Esophagus muscularis mucosa (tissue), 4 donors: ENCODE data around the gene MDFIC. TPM values are rescaled to one million over a fixed set of nuclear protein-coding genes. Genes with fewer than 3 reads are reported as not detected.

Experiments
- DNase-seq: peaks from one replicate; pipeline ENCODE4 v3.0.0-alpha.2; 2017; ENCODE audit errors: extremely low spot score
- H3K27ac ChIP-seq, 4 donors: fragments of 200-600 bp; sonication (generic); replicated peaks in 1 of 4; 1 replicate in 3 of 4; 2 replicates in 1 of 4; pipeline ENCODE4 v1.5.1; 2016 to 2019; ENCODE audit warnings: mild to moderate bottlenecking in 1 of 4
- H3K27me3 ChIP-seq, 4 donors: fragments of 200-600 bp; sonication (generic); one replicate each; pipeline versions ENCODE4 v1.5.1 to v1.6.0; 2016 to 2019
- H3K36me3 ChIP-seq, 4 donors: fragments of 200-600 bp; sonication (generic); one replicate each; pipeline ENCODE4 v1.5.1; 2016 to 2019
- H3K4me1 ChIP-seq, 4 donors: fragments of 200-600 bp; sonication (generic); one replicate each; pipeline ENCODE4 v1.5.1; 2016 to 2019
- H3K4me3 ChIP-seq, 4 donors: fragments of 200-600 bp; sonication (generic); 1 replicate in 2 of 4; 2 replicates in 2 of 4; pipeline ENCODE4 v1.5.1; 2016 to 2019; ENCODE audit warnings: mild to moderate bottlenecking in 4 of 4, moderate library complexity in 1 of 4
- H3K9me3 ChIP-seq, 4 donors: fragments of 200-600 bp; sonication (generic); 1 replicate in 3 of 4; 2 replicates in 1 of 4; pipeline ENCODE4 v1.5.1; 2016 to 2019
- EP300 ChIP-seq: sonication (generic); formaldehyde crosslinking; IDR thresholded peaks from one replicate; pipeline ENCODE4 v1.6.1; 2017; ENCODE audit warnings: antibody characterized with exemption
- POLR2A ChIP-seq: fragments of 450-650 bp; IDR thresholded peaks from one replicate; pipeline ENCODE4 v1.6.1; 2017; ENCODE audit warnings: antibody characterized with exemption, moderate library complexity, mild to moderate bottlenecking, low read depth
- POLR2AphosphoS5 ChIP-seq, 2 donors: sonication (generic); formaldehyde crosslinking; IDR thresholded peaks; one replicate each; pipeline ENCODE4 v1.6.1; 2017; ENCODE audit warnings: antibody characterized with exemption in 2 of 2
- WGBS: methylation state at CpG from one replicate; pipeline ENCODE4 v1.1.5; 2018; 5-methylcytosine and 5-hydroxymethylcytosine counted together
- intact Hi-C: fragments of 100-400 bp; cut with DNase I; formaldehyde crosslinking; loops from one replicate; pipeline ENCODE4 v1.15.1; 2023
- total RNA-seq, 4 donors: library from RNA; depleted of rRNA; stranded (reverse); fragments of >200 nt; gene quantifications; one replicate each; pipeline versions ENCODE4 v1.1.0 to v1.2.1, GENCODE V29; 2016
- TF ChIP-seq, protein P1 (sequence below), 3 experiments: fragments of 200-600 bp in 2 of 3; fragments of 450-650 bp in 1 of 3; sonication (generic) in 2 of 3; IDR thresholded peaks; one replicate each; pipeline ENCODE4 v1.5.1; 2017 to 2019; ENCODE audit warnings: antibody characterized with exemption in 3 of 3, mild to moderate bottlenecking in 2 of 3, moderate library complexity in 1 of 3

Gene MDFIC
- total RNA-seq, 4 donors from 2014 or later: 34.5 to 71.3 (median 36.5) TPM

DNA sequence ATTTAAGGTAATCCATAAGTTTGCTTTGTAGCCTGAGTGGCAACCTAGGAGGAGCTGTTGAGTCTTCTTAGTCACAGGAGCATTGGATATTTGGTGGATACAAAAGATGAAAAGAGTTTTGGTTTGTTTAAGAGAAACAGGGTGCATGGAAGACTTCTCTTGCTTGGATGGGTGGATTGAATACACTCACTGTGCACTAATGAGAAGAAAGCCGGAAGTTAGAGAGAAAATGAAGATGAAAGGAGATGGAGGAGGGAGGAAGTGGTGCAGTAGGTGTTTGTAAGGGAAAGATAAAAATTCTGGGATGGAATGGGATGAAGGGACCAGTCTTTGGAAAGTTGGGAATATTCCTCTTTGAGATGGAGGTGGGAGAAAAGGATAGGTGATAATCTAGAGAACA lies 7.7 kb downstream of the MDFIC start:
- WGBS: 81% methylated on average over 1 of the region's 1 CpG
- H3K4me1 ChIP-seq: peaks cover 9 to 84% (median 77%) of the 10 kb centered on the region in 4 donors
- H3K4me3 ChIP-seq: no peak overlapping the region
- no peak for DNase-seq
- TF ChIP-seq POLR2A: no peak
- TF ChIP-seq POLR2AphosphoS5 (IDR thresholded peaks at IDR 0.05): no peak
- TF ChIP-seq, protein P1, sequence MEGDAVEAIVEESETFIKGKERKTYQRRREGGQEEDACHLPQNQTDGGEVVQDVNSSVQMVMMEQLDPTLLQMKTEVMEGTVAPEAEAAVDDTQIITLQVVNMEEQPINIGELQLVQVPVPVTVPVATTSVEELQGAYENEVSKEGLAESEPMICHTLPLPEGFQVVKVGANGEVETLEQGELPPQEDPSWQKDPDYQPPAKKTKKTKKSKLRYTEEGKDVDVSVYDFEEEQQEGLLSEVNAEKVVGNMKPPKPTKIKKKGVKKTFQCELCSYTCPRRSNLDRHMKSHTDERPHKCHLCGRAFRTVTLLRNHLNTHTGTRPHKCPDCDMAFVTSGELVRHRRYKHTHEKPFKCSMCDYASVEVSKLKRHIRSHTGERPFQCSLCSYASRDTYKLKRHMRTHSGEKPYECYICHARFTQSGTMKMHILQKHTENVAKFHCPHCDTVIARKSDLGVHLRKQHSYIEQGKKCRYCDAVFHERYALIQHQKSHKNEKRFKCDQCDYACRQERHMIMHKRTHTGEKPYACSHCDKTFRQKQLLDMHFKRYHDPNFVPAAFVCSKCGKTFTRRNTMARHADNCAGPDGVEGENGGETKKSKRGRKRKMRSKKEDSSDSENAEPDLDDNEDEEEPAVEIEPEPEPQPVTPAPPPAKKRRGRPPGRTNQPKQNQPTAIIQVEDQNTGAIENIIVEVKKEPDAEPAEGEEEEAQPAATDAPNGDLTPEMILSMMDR (IDR thresholded peaks at IDR 0.05): no peak
- no peak for TF ChIP-seq EP300
- H3K36me3 ChIP-seq: no peaks in the 10 kb centered on the region
- H3K27me3 ChIP-seq: no peaks in the 10 kb centered on the region
- no peaks in the 10 kb centered on the region for H3K9me3 ChIP-seq
- intact Hi-C loops: no loop called here
- peak overlapping the region in 2 of 4 donors; percentile 1 to 28 for H3K27ac ChIP-seq

DNA sequence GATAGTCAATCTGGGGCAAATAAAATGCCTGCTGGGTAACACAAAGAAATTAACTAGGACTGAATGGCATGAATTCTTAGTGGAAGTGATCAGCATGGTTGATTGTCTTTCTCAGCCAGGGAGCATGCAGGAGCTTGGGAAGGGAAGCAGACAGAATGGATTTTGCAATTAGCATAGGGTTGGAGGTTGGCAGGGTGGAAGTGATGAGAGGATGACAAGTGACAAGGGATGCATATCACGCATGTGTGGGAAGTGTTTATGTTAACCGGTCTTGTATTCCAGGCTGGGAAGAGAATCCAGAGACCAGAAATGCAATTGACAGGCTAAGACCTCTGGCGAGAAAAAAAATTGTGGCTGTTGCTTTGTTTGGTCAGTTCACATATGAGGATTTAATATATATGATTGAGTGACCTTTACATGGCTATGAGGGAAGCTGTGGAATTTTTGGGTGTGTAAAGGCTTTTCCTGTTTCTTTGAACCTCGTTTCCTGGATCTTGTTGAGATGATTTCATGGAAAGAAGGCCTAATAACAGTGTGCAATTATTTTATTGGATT lies 8.3 kb downstream of the MDFIC start:
- no peak for DNase-seq
- H3K36me3 ChIP-seq: no peaks in the 10 kb centered on the region
- 45% methylated on average over 4 of the region's 4 CpGs for WGBS
- TF ChIP-seq POLR2AphosphoS5 (IDR thresholded peaks at IDR 0.05): no peak
- no peak for TF ChIP-seq POLR2A
- TF ChIP-seq, protein P1 (IDR thresholded peaks at IDR 0.05): no peak
- no peak for TF ChIP-seq EP300
- H3K4me1 ChIP-seq: peaks cover 7 to 84% (median 77%) of the 10 kb centered on the region in 4 donors
- intact Hi-C loops: no loop called here
- no peaks in the 10 kb centered on the region for H3K27me3 ChIP-seq
- H3K27ac ChIP-seq: peak overlapping the region in 3 of 4 donors; percentile 1 to 28 (median 22)
- no peak overlapping the region for H3K4me3 ChIP-seq
- H3K9me3 ChIP-seq: no peaks in the 10 kb centered on the region

DNA sequence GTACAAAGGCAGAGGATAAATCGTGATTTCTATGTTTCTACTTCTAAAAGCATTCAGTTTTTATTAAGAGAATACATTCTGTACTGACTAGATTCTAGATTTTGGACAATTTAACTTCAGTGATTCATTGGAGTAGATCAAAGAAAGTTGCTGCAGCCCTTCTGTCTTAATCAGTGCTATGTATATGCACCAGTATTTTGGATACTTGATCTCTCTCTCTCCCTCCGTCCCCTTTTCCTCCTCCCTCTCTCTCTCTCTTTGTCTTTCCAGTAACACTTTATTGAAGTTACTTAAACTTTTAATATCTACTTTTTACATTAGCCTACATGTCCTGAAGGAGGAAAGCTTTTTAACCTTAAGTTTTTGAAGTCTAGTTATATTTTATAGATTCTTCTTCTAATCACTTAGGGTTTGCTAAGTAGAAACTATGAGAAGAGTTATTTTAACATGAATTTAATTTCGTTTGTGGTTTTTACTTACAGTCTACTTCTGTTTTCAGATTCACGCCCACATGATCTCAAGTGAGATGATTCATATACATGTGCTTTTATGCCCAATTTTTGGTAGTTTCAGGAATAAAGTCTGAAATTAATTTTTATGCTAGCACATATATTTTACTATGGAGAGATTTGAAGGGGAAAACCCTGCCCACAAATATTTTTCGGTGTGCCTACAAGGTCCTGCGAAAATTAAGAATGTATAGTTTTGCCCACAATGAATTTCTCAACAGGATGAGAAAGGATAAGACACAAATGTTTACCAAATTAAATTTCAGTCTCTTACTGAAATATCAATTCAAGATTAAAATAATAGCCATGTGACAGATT lies 9.1 kb downstream of the MDFIC start:
- Histone ChIP-seq H3K4me3 (no peak overlapping the region), H3K27me3 (no peaks in the 10 kb centered on the region), H3K36me3 (no peaks in the 10 kb centered on the region), H3K4me1 (peaks cover 14 to 84% (median 77%) of the 10 kb centered on the region in 4 donors), H3K27ac (peak overlapping the region in 3 of 4 donors; percentile 28 to 45 (median 28)), H3K9me3 (no peaks in the 10 kb centered on the region)
- DNase-seq: no peak
- 55% methylated on average over 6 of the region's 6 CpGs for WGBS
- intact Hi-C loops: no loop called here
- TF ChIP-seq, protein P1 (IDR thresholded peaks at IDR 0.05): no peak
- TF ChIP-seq POLR2A (no peak), EP300 (no peak), POLR2AphosphoS5 (IDR thresholded peaks at IDR 0.05) (no peak)

DNA sequence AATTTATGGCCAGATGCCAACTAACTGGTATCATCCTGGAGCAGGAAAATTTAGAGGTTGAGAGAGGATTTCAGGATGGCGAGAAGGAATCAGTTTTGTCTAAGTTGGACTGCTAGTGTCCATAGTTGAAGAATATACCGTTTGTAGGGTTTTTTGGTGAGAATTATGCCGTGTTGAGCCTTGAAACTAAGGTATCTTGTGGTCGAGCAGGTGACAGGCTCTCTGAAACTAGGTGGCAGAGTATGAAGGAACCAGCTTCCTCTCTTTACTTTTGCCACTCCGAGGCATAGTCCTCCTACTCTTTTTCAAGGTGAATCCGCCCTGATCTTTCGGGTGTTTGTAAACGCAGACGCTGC lies 9.7 kb downstream of the MDFIC start:
- Histone ChIP-seq H3K4me3 (no peak overlapping the region), H3K27me3 (no peaks in the 10 kb centered on the region), H3K36me3 (no peaks in the 10 kb centered on the region), H3K4me1 (peaks cover 16 to 84% (median 76%) of the 10 kb centered on the region in 4 donors), H3K27ac (peak overlapping the region in 3 of 4 donors; percentile 8 to 28 (median 9)), H3K9me3 (no peaks in the 10 kb centered on the region)
- TF ChIP-seq, protein P1 (IDR thresholded peaks at IDR 0.05): no peak
- no peak for TF ChIP-seq EP300
- no peak for TF ChIP-seq POLR2AphosphoS5 (IDR thresholded peaks at IDR 0.05)
- no peak for TF ChIP-seq POLR2A
- DNase-seq: no peak
- intact Hi-C loops: no loop called here
- 80% methylated on average over 9 of the region's 9 CpGs for WGBS
